DMS53 treated with DMSO at 0.1 percent for 48 hours (cell line): ENCODE data around the gene SLC17A5.
A peak's percentile ranks its signal among the peaks of the same experiment; 100 is the strongest.
"Not testable (repeated sequence)": the region's sequence is repeated elsewhere in the genome, so short reads cannot be mapped to it uniquely, and the experiment has no call there.

Experiments
- DNase-seq: peaks from one replicate; lab custom pipeline; 2025; ENCODE audit not compliant: unreplicated experiment; lab: John Stamatoyannopoulos, UW

Gene SLC17A5

GRCh38 chr6:73618082-73618481 lies 35.7 kb downstream of the SLC17A5 start:
- not testable (repeated sequence) for DNase-seq

GRCh38 chr6:73614802-73615201 lies 39.0 kb downstream of the SLC17A5 start:
- DNase-seq = no peak

GRCh38 chr6:73613806-73614536 lies 39.8 kb downstream of the SLC17A5 start:
- DNase-seq = no peak

- DNase-seq = no peak
Measured at GRCh38 chr6:73612611-73613010, 41.2 kb downstream of the SLC17A5 start.

GRCh38 chr6:73610444-73611275 lies 43.1 kb downstream of the SLC17A5 start:
- DNase-seq = peak; percentile 55

GRCh38 chr6:73608761-73609160 lies 45.0 kb downstream of the SLC17A5 start:
- no peak for DNase-seq

GRCh38 chr6:73606428-73606827 lies 47.4 kb downstream of the SLC17A5 start:
- DNase-seq = no peak

GRCh38 chr6:73604461-73604860 lies 49.3 kb downstream of the SLC17A5 start:
- no peak for DNase-seq

GRCh38 chr6:73604020-73604419 lies 49.8 kb downstream of the SLC17A5 start:
- DNase-seq = no peak

GRCh38 chr6:73586416-73586974 lies 67.3 kb downstream of the SLC17A5 start:
- DNase-seq = no peak

GRCh38 chr6:73585566-73586415 lies 68.0 kb downstream of the SLC17A5 start:
- peak; percentile 79 for DNase-seq

- DNase-seq = no peak
Measured at GRCh38 chr6:73581293-73581692, 72.5 kb downstream of the SLC17A5 start.

GRCh38 chr6:73580247-73581149 lies 73.3 kb downstream of the SLC17A5 start:
- DNase-seq = peak; percentile 92

- peak; percentile 38 for DNase-seq
Measured at GRCh38 chr6:73579851-73580246, 73.9 kb downstream of the SLC17A5 start.

GRCh38 chr6:73579389-73579788 lies 74.4 kb downstream of the SLC17A5 start:
- DNase-seq = no peak

- DNase-seq = no peak
Measured at GRCh38 chr6:73577676-73578075, 76.1 kb downstream of the SLC17A5 start.

- not testable (repeated sequence) for DNase-seq
Measured at GRCh38 chr6:73572531-73572930, 81.3 kb downstream of the SLC17A5 start.

- DNase-seq = not testable (repeated sequence)
Measured at GRCh38 chr6:73571218-73572181, 82.3 kb downstream of the SLC17A5 start.

GRCh38 chr6:73569121-73569520 lies 84.7 kb downstream of the SLC17A5 start:
- no peak for DNase-seq
